Measurements from ENCODE around the gene CCT8.

DNA sequence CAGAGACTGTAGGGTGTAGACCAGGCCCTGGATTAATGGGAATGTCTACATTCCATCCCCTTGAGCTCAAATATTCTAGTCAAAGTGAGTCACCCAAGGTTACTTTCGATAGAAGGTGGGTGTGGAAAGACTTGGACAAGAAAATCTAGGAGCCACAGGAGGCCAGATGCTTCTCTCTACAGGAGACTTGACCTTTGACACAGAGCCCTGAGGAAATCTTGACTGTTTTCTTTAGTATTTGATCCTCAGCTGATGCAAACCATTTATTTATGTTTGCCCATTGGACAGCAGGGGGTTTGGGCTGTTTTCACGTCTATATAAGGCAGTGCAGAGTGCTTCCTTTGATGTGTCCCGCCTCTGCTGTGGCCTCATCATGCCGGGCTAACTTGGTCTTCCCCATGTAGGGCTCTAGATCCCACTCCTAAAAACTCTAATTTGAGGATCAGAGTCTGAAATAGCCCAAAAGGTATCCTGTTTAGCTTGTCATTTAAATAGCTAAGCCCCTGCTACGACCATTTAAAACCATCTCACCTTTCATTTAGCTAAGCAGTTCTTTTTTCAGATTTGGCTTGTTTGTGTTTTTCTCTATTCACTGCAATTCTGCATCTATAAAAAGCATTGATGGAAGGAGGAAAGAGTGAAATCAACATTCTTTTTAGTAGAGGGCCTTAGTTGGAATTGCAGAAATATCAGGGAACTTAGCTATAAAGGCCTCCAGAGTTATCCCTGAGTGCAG lies 41.5 kb upstream of the CCT8 start:
- TF ChIP-seq CTCF (IDR thresholded peaks at IDR 0.05) (no peak), POLR2A (IDR thresholded peaks at IDR 0.05) (no peak)
